Measurements from ENCODE around the gene PORCN. TPM values are rescaled to one million over a fixed set of nuclear protein-coding genes. Genes with fewer than 3 reads are reported as not detected.

PORCN gene
- total and polyA plus RNA-seq, 2 donors (not counting 3 experiments of a cell fraction or from before 2014, with no cell fraction given), result 7.6 to 21.0 TPM

DNA sequence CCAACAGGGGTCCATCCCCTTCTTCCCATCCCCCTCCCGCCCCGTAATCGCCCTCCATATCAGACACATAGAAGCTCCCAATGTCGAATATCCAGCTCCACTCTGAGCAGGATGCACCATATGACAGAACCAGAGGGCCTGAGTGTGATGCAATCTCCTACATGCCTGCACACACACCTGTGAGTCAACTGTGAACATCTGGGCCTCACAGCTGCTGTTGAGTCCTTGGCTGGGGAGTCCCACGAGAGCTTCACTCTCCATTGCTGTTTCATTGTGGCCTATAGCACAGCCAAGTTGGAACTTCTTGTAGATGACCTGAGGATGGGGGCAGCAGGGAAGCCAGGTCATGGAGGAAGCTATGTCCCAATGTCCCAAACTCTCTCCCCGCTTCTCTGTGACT is 47.0 kb upstream of the PORCN start:
- no peak overlapping the region for H2AFZ ChIP-seq (ENCODE audit: low read depth, low read length)
- H3K27ac ChIP-seq (ENCODE audit: insufficient read depth, low read depth, low read length), result no peak overlapping the region
- H3K9ac ChIP-seq (replicated peaks; ENCODE audit: extremely low read depth, insufficient read depth, low read length), result no peak overlapping the region
- POLR2A ChIA-PET, result no interaction called here
- dilution Hi-C loops (cut with MboI; ENCODE audit: extremely low pct_ligation_motif_present, low sequenced_read_pairs), result no loop called here
- H3K79me2 ChIP-seq (ENCODE audit: control insufficient read depth, insufficient read depth, low read length), result peaks cover under 1% of the 10 kb centered on the region
- FAIRE-seq (no peak), DNase-seq (ENCODE audit: low read depth, low spot score) (no peak)
- no peak overlapping the region for H3K4me2 ChIP-seq (ENCODE audit: insufficient read depth, low read length)
- TF ChIP-seq, protein P1, sequence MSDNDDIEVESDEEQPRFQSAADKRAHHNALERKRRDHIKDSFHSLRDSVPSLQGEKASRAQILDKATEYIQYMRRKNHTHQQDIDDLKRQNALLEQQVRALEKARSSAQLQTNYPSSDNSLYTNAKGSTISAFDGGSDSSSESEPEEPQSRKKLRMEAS (IDR thresholded peaks at IDR 0.05; ENCODE audit: insufficient read depth, insufficient read length), result no peak
- TF ChIP-seq, protein P2, sequence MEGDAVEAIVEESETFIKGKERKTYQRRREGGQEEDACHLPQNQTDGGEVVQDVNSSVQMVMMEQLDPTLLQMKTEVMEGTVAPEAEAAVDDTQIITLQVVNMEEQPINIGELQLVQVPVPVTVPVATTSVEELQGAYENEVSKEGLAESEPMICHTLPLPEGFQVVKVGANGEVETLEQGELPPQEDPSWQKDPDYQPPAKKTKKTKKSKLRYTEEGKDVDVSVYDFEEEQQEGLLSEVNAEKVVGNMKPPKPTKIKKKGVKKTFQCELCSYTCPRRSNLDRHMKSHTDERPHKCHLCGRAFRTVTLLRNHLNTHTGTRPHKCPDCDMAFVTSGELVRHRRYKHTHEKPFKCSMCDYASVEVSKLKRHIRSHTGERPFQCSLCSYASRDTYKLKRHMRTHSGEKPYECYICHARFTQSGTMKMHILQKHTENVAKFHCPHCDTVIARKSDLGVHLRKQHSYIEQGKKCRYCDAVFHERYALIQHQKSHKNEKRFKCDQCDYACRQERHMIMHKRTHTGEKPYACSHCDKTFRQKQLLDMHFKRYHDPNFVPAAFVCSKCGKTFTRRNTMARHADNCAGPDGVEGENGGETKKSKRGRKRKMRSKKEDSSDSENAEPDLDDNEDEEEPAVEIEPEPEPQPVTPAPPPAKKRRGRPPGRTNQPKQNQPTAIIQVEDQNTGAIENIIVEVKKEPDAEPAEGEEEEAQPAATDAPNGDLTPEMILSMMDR (IDR thresholded peaks at IDR 0.05; ENCODE audit: extremely low read depth in 1 of 2, insufficient read depth in 1 of 2, low read depth in 1 of 2, low read length in 2 of 2), result no peak
- TF ChIP-seq EZH2 (IDR thresholded peaks at IDR 0.05; ENCODE audit: borderline replicate concordance, low read depth, low read length, severe bottlenecking), result no peak
- no peak for TF ChIP-seq JUN (IDR thresholded peaks at IDR 0.05; ENCODE audit: borderline replicate concordance, insufficient read depth, insufficient read length, low read depth)
- no peak for TF ChIP-seq POLR2A (IDR thresholded peaks at IDR 0.05; ENCODE audit: low read depth, low read length)
- no peak for TF ChIP-seq POLR2AphosphoS5 (IDR thresholded peaks at IDR 0.05; ENCODE audit: insufficient read depth, low read depth, low read length)
- no peak for TF ChIP-seq GATA2 (IDR thresholded peaks at IDR 0.05; ENCODE audit: insufficient read depth, insufficient read length, low read depth, low read length)
- TF ChIP-seq MYC (IDR thresholded peaks at IDR 0.05; ENCODE audit: low read depth, low read length), result no peak
- TF ChIP-seq FOS (IDR thresholded peaks at IDR 0.05; ENCODE audit: borderline replicate concordance, insufficient read depth, low read length), result no peak
- H3K4me1 ChIP-seq (ENCODE audit: control insufficient read depth, extremely low read depth, insufficient read depth, low read length), result no peaks in the 10 kb centered on the region
- no peaks in the 10 kb centered on the region for H3K36me3 ChIP-seq (ENCODE audit: control insufficient read depth in 2 of 2, extremely low read depth in 1 of 2, insufficient read depth in 2 of 2, low read length in 2 of 2)
- H3K4me3 ChIP-seq (replicated peaks in 1 of 3; ENCODE audit: insufficient read depth in 1 of 3, low read depth in 1 of 3, low read length in 3 of 3), result no peak overlapping the region
- H3K9me3 ChIP-seq (replicated peaks; ENCODE audit: control insufficient read depth, insufficient read depth, low read length), result no peaks in the 10 kb centered on the region
- no peaks in the 10 kb centered on the region for H3K27me3 ChIP-seq (ENCODE audit: control insufficient read depth in 2 of 2, insufficient read depth in 2 of 2, low read length in 2 of 2)
- CTCF ChIA-PET, result no interaction called here
- H4K20me1 ChIP-seq (replicated peaks; ENCODE audit: control insufficient read depth, extremely low read depth, insufficient read depth, low read length), result no peaks in the 10 kb centered on the region
- intact Hi-C loops (cut with micrococcal nuclease), result no loop called here
- no peaks in the 10 kb centered on the region for H3K9me1 ChIP-seq (replicated peaks; ENCODE audit: control insufficient read depth, extremely low read depth, insufficient read depth, low read length)
- BruUV-seq (replicated peaks), result no TSS peak
